Inflammatory macrophage (primary cell): Measurements from ENCODE around the gene ARSI.
A peak's percentile ranks its signal among the peaks of the same experiment; 100 is the strongest.

ENCODE experiments used
- DNase-seq, 2 donors: peaks; one replicate each; pipeline ENCODE4 v3.0.0-alpha.2; 2020 to 2022

Gene ARSI

DNA sequence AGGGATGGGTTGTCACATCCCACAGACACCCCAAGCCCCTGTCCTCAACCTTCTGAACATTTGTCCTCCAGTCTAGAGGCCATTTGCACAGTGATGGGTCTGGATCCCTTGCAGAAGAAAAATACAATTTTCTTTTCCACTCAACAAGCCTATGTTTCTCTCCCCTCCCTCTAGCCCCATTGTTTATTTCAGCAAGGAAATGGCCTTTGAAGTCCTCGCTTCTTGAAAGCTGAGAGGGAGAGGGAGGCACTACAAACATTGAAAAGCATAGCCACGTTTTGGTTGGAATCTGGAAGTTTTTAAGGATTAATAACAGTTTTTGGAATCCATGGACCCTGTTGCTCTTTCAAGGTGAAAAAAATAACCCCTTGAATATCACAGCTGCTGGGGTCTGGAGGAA is 24.0 kb upstream of the ARSI start:
- DNase-seq, result no peak

DNA sequence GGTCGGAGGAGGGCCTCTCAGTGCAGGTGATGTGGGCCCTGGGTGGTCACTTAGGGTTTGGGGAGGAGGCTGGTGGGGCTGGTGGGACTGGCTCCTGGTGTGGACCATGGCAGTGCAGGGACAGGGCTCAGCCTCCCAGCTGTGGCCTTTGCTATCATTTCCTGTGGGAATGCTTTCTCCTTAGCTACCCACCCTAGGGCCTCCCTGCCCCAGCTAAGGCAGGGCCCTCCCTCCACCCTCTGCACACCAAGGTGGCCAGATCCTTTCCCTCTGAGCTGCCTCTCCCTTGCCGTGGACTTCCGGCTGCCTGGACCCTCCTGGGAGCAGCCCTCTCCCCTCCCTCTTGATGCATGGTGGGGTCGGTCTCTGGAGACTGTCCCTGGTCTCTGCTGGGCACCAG is 22.7 kb upstream of the ARSI start:
- DNase-seq, result no peak

DNA sequence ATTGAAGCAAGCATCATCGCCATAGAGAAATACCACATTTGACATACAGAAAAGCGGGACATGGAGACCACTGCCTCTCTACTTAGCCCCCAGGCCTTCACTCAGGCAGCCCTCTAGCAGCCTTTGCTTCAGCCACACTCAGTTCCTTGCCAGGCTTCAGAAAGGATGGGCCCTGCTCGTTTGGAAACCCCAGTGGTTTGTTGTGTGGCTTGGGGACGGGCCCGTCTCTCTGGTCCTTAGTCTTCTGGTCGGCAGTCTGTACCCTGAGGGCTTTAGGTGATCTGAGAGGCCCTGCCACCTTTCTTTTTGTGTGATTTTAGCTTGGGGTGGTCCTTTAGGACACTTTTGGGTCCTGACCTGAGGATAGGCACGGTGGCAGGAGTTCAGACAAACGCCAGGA is 21.1 kb upstream of the ARSI start:
- DNase-seq, result no peak

DNA sequence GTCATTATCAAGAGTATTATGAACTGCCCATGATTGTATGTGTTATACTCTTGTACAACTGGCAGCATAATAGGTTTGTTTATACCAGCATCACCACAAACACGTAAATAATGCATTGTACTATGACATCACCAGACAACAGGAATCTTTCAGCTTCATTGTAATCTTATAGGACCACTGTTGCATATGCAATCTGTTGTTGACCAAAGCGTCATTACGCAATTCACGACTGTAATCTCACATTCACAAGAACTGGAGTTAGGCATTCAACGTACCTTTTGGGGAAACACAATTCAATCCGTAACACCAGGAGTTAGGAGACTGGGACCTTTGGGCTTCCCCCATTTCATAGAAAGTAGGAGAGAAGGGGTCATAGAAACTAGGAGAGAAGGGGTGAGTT is 20.4 kb upstream of the ARSI start:
- peak in 1 of 2 donors; percentile 8 for DNase-seq

DNA sequence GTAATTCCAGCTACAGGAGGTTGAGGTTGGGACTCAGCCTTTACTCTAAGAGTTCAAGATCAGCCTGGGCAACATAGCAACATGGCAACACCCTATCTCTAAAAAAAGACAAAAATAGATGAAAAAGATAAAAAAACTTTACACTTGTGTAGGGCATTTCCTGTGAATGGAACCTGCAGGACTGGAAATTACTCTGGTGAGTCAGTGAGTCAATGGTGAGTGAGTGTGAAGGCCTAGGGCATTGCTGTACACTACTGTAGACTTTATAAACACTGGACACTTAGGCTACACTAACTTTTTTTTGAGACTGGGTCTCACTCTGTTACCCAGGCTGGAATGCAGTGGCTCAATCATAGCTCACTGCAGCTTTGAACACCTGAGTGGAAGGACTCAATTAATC is 19.5 kb upstream of the ARSI start:
- DNase-seq, result no peak

DNA sequence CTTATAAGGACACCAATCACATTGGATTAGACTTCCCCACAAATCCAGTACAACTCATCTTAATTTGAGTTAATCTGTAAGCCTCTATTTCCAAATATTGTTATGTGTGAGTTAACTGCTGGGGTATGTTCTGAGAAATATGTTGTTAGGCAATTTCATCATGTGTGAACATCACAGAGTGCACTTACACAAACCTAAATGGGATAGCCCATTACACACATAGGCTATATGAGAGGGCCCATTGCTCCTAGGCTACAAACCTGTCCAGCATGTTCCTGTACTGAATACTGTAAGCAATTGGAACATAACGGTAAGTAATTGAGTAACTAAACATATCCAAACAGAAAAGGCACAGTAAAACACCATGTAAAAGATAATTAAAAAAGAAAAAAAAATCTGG is 19.1 kb upstream of the ARSI start:
- DNase-seq, result no peak

DNA sequence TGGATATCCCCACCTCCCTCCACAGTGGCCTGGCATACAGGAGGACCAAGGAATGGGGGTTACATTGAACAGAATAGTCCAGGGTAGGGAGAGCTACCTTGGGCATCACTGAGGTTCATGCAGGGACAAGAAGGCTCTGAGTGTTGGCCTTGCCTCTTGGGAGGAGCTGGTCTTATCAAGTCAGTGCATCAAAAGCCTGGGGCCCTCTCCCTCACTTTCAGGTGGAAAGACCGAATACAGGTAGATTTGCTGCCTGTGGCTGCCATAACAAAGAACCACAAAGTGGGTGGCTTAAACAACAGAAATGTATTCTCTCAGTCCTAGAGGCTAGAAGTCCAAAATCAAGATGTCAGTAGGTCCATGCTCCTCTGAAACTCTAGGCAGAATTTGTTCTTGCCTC is 18.5 kb upstream of the ARSI start:
- DNase-seq, result no peak

DNA sequence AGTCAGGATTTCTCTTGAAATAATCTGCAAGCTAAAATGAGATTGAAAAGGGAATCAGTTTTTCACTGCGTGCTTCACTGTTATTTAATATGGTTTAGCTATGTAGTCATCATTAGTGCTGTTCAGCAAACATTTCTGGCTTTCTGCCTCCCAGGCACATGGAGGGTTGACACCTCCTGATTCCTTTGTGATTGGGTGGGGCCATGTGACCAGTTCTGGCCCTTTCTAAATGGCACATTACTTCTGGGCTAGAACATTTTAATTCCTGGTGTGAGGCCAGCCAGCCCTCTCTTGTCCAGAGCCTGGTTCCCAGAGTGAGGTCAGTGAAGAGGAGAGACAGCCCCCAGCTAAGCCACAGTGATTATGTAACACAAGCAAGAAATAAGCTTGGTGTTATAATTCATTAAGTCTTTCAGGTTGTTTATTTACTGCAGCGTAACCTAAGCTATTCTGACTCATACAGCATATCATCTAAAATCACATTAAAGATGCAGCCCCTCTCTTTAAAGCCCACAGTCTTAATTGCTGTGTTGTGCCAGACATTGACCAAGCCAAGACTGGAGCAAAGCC is 17.4 kb upstream of the ARSI start:
- peak in 1 of 2 donors; percentile 26 for DNase-seq

DNA sequence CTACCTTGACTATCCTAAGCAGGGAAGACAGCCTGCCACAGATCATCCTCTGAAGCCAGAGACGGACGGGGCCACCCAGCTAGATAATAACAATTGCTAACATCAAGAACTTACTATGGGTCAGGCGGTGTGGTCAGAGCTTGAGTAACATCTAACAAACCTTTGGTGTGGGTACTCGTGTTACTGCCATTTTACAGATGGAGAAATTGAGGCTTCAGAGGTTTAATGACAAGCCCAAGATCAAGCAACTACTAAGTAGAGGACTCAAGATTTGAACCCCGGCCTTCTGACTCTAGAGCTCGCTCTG is 16.7 kb upstream of the ARSI start:
- no peak for DNase-seq

DNA sequence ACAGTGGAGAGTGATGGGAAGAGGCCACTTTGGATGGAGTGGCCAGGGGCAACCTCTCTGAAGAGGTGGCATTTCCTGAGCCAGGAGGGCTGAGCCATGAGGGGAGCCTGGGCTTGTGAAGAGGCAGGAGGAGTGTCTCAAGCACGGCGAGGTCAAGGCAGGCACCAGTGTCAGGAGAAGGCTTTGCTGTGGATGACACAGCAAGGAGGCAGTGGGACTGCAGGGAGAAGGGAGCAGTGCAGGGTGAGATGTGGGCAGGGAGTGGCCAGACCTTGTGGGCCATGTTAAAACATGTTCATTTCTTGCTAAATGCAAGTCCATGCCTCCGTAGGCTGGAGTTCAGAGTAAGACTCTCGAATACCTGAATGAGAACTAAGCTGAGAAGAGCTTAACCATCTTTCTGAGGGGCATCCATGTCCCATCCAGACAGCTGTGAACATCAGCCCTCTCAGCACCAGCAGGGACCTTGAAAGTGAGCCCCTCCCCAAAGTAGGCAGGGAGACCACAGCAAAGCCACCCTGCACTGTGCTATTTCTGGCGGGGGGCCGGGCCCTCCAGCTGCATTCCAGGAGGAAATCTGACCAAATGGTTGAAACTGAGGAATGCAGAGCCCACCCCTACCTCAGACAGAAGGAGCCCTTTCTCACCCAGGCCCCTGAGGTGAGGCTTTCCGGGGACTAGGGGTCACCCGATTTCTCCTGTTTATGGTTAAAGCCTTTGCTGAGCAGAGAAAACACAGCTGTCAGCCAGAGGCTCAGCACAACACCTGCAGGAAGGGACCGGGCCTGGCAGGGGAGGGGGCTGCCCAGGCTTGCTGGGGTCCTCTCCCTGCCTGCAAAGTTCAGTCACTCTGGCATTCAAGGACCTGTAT is 16.1 kb upstream of the ARSI start:
- DNase-seq, result no peak

DNA sequence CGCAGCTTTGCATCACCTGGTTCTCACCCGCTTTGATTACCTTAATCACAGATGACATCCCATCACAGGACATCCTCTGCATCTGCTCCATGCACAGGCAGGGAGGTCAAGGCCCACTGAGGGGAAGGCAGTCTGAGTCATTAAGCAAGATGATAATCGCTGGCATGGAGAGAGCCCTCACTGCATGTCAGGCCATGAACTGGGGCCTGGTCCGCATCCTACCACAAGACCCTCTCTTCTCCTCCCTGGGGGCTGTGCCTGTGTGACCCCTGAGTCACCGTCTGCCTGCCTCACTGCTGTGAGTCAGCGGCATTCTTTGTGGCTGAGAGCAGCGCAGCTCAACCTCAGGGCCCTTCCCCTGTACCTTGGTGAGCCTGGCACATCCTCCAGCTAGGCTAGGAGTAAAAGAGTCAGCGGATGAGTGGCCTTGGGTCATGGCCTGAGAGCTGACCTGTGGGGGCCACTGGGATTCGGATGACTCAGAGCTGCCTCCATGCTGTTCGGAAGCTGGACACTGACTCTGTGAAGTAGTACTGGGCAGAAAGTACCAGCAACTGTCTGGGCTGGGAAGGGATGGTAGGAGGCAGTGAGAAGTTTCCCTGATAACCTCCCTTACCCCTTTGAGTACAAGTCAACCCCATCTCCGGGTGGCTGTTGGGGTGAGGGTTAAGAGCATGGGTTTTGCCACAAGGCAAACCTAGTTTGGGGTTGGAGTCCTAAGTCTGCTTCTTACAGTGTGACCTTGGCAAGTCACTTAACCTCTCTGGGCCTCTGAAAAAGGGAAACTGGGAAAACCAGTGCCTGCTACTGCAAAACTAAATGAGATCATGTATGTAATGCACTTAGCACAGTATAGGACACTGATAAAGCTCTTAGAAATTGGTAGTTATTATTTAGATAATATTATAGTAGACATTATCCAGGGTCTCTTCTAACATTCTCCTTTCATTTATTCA is 14.6 kb upstream of the ARSI start:
- DNase-seq, result no peak

DNA sequence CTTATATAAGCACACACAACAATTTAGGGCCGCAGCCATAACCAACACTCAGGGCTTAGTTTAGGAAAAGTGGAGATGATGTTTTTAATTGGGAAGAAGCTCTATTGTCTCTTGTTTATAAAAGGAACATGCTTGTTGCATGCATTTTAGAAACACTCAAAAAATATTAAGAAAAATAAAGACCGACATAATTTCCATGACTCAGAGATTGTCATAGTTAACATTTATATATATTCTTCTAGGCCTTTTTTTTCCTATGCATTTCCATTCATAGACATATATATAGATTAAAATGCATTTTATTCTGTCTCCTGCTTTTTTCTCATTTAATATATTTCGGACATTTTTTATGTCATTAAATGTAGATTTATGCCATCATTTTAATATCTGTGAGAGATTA is 13.6 kb upstream of the ARSI start:
- no peak for DNase-seq

DNA sequence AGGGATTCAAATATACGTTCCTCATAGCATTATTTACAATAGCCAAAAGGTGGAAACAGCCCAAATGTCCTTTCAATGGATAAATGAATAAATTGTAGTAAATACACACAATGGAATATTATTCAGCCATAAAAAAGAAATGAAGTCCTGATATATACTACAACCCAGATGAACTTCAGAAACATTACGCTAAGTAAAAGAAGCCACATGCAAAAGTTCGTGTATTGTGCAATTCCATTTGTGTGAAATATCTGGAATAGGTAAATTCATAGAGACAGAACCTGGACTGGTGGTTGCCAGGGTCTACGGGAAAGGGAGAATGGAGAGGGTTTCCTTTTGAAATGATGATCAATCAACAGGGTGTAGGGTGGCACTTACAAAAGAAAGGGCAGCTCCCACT is 12.5 kb upstream of the ARSI start:
- no peak for DNase-seq

DNA sequence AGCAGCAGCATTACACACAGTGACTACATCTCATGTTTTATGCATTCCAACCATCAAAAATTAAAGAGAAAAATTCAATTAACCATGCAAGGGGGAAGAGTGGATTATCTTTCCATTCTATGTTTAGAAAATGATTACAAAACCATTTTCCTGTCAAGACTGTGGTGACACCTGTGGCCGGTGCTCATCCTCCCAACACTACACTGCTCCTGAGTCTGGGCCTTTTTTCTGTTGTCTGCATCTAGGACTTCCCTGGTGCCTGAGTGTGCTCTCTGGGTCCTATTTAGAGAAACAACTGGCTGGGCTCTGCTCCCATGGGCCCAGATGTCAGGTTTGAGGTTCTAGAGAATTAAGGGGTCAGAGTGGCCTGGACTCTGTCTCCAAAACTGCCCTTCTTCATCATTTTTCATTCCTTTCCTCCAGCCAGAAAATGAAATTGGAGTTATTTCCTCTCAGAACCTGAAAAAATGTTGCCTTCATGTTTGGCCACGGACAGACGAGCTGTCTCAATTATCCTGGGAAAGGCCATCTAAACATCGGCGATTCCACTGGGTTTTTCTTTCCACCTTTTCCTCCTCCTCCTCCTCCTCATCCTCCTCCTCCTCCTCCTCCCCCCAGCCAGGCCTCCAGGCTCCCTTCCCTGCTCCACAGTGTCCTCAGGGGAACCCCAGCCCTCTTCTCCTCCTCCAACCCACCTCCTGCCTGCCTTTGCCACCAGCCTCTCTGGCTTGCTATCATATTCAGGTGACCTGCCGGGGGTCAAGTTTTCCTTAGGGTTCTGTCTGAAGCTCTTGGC is 11.4 kb upstream of the ARSI start:
- DNase-seq, result no peak

DNA sequence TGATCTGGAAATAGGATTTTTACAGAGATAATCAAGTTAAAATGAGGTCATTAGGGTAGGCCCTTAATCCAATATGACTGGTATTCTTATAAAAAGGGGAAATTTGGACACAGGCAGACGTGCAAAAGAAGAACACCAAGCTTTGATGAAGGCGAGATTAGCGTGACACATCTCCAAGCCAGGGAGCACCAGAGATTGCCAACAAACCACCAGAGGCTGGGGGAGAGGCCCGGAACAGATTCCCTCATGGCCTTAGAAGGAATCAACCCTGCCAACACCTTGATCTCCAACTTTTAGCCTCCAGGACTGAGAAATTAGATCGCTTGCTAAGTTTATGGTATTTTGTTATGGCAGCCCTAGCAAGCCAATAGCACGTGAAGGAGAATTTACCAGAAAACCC is 10.8 kb upstream of the ARSI start:
- DNase-seq, result no peak

DNA sequence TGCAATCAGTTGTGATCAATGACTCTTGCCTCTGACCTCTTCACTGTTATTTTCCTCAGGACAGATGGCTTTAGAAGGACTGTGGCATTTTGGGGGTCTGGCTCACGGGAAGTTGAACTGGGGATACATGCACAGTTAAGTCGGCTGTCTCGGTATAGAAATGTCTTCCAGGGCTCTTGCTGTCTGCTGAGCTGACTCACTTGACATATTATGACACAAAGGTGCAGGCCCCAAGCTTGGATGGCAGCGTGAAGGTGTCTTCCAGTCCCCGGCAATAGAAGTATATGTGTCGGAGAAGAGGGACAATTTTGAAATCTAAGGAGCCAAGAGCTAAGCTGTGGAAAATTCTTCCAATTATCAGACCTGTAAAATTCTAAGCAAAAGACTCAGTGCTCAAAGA is 9.8 kb upstream of the ARSI start:
- DNase-seq, result no peak

DNA sequence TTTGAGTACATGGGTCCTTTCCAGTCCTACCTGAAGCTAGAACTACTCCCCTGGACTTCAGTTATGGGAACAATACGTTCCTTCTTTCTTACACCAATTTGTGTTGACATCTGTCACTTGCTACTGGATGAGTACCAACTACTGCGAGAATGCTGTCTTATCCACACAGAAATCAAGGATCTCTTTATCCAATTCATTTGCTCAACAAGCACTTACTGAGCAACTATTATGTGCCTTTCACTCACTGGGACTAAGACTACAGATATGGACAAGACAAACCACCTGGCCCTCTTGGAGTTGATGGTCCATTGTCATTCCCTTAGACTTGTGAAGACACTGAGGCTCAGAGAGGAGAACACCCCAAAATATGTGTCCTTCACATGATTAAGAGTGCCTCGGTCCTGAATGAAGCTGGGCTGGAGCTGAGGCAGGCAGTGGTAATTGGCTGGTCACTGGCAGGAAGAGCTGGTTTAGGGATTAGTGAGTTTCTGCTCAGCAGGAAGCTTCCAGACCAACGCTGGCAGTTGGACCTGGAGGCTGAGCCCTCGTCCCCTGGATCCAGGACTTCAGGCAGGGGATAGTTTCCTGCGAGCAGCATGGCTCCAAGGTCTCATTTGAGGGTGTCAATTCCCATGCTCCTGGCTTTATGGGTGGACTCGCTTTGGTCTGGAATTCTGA is 8.4 kb upstream of the ARSI start:
- DNase-seq, result no peak

DNA sequence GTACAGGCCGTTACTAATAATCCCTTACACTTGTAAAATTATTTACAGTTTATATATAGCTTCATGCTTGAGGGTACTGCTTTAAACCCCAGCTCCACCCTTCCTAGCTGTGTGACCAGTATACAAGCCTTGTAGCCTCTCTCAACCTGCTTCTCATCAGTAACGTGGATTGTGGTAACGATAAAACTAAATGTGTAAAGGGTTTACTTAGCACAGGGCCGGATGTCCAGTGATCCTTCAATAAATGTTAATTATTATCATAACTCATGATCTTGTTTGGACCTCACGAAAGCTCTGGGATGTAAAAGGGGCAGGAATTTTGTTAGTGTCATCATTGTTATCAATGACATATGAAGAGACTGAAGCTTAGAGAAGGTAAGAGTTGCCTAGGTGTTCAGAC is 7.5 kb upstream of the ARSI start:
- DNase-seq, result no peak

DNA sequence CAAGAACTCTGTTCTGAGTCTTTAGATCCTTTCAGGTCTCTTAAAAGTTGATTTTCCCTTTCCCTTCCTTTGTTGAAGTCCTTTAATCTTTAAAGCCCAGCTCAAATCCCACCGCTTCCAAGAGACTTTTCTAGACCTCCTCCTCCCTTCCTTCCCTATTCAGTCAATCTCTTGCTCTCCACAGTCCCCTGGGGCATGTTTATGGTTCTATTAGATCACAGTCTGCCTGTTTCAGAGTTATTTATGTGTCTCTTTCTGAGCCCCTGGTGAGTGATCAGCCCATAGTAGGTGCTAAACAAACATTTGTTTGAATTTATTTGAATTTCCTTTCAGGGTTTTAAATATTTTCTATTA is 7.2 kb upstream of the ARSI start:
- no peak for DNase-seq

DNA sequence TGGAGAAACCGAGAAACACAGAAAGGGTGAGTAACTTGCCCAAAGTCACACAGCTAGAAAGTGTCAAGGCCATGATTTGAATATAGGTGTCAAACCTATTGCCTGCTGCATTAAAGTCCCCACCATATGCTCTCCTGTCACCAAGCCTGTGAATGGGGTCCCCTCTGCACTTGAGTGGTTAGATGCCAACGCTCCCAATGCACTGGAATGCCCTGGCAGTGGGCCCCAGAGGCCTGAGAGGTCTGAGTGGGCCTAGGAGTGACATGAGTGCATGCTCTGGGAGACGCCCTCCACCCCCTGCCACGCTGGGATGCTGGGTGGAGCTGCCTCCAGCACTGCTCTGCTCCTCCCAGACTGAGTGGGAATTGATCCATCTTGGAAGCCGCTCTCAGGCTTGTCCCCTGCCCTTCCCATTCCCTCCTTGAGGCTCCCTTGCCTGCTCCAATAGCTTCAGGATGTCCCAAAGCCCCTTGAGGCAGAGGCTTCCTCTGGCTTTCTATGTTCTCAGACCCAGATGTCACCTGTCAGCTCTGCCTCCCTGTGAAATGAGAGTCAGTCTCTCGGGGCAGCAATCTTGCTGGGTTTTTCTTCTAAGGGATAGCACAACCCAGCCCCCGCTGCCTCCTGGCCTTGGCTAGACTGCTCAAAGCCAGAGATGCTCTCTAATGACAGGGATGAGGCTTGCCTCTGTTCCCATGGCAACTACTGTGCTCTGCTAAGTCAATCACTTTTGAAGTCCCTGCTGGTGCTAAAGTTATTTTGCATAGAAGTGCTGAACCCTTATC is 6.6 kb upstream of the ARSI start:
- DNase-seq, result no peak

DNA sequence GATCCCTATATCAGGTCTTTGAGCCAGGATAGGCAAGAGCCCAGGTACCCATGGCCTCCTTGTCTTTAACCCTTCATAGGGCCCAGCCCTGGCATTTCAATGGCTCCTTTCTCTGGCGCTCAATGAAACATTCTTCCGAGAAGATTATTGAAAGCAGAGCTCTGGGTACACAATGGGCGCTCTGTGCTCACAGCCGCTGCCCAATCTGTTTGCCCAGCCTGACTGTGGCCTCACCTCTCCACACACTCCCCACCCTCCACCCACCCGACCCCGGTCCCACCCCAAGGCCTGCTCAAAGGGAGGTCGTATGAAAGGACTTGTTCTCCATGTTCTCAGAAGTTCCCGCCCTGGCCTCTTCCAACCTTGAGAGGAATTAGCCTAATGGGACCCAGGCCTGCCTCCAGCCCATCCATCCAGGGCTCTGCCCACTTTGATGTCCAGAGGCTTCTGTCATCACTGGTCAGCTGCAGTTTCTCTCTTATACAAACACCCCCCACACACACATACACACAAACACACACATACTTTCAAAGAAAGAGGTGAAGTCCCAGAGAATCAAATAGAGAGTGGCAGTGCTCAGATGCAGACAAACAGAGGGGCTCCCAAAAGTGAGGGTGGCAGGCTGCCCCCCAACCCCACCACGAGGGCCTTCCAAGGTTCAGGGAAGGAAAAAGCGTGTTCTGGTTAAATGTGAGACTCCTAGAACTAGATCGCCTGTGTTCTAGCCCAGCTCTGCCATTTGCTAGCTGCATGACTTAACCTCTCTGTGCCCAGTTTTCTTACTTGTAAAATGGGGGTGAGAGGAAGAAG is 5.1 kb upstream of the ARSI start:
- DNase-seq, result no peak
